RPMI7951 (cell line): ENCODE measurements around the gene PLCL2. TPM values are rescaled to one million over a fixed set of nuclear protein-coding genes. Genes with fewer than 3 reads are reported as not detected.

Experiments used
- DNase-seq: peaks from one replicate; pipeline ENCODE4 v3.0.0-alpha.2; 2012; ENCODE audit warnings: low read depth
- total RNA-seq: library from RNA; depleted of rRNA; stranded (reverse); fragments of >200 nt; shearing (Covaris generic); gene quantifications from 2 replicates; pipeline ENCODE4 v1.2.3, GENCODE V29; 2014

PLCL2 gene
- total RNA-seq, 1 experiment from 2014 or later: 0.12 TPM

DNA sequence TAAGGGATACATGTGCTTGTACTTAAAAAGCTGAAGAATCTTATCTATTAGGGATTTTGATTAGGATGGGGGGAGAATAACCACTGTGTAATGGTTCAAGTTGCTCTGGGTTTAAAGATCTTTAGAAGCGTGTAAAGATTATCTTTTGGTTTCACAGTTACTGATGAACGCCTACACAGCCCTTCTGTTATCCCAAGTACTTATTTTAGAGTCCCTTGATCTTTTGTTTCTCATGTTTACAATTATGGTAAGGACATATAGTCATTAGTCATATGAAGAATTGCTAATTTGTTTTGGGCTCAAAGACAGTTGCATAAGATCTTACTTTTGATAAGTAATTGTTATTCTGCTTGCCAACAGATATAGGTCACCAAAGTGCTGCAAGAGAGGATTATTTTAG, 160.1 kb downstream of the PLCL2 start:
- DNase-seq: no peak

DNA sequence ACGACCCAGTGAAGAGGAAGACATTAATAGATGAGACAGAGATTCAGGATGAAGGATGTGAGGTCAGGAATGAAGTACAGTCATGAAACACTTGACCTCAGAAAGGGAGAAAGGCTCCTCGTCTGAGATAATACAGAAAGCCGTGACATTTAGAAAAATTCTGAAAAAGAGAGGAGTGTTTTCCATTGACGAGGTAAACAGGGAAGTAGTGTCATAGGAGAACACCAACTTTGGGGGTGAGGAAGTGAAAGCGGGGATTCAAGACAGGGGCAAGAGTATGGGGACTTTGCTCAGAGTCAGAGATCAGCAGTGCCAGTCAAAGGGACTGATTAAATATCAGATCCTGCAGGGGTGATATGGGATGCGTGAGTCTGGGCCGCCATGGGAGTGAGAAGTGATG, 160.9 kb downstream of the PLCL2 start:
- DNase-seq: no peak

DNA sequence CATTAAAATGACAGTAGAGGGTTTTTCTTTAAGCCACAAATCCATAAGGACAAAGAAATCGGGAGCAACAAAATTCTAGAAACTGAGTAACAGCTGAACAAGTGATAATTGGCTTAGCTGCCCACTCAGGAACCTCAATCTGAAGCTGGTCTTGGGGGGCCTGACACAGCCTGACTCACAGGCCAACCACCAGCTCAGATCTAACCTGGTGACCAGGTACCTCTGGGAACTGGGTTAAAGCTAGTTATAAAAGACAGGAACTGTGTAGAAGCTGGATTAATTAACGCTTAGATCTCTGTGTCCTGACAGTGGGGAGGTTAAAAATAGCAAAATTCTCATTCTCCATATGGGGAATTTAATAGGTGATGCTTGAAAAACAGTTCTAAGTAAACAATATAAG, 161.9 kb downstream of the PLCL2 start:
- DNase-seq: no peak

DNA sequence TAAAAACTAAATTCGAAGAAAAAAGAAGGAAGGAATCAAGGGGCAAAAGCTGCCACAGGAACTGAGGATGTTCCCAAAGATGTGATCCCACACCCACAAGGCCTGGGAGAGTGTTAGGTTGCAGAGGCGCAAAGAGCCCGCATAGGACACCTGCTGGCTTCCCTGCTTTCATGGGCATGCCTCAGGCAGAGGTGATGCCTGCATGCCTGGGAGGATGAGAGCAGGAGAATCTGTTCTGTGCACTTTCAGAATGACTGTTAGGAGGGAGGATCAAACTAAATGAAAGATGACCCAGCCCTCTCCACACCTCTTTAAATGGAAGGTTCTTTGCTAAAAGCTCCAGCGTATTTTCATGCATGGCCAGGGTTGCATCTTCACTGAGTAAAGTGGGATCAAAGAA, 162.4 kb downstream of the PLCL2 start:
- DNase-seq: no peak

DNA sequence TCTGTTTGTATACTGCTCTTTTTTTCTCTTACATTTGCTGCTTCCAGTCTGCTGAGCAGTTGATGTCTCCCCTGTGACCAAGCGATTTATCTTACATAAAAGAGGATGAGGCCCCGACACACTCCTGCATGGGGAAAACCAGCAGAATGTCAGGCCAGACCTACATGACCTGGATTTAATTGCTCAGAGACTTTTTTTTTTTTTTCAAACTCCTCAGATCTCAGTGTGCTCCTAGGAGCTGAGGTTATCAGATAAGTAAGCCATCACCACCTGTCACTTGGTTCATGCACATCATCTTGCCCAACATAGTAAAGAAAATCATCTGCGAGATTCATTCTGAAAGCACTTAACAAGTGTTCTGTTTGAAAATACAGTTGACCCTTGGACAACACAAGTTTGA, 163.1 kb downstream of the PLCL2 start:
- no peak for DNase-seq

DNA sequence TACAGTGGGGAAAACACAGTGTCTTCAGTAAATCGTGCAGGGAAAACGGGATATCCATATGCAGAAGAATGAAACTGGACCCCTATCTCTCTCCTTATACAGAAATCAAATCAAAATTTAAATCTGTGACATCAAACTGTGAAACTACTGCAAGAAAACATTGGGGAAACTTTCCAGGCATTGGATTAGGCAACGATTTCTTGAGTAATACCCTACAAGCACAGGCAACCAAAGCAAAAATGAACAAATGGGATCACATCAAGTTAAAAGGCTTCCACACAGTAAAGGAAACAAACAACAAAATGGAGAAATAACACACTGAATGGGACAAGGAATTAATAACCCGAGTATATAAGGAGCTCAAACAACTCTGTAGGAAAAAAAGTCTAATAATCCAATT, 165.3 kb downstream of the PLCL2 start:
- DNase-seq: no peak

DNA sequence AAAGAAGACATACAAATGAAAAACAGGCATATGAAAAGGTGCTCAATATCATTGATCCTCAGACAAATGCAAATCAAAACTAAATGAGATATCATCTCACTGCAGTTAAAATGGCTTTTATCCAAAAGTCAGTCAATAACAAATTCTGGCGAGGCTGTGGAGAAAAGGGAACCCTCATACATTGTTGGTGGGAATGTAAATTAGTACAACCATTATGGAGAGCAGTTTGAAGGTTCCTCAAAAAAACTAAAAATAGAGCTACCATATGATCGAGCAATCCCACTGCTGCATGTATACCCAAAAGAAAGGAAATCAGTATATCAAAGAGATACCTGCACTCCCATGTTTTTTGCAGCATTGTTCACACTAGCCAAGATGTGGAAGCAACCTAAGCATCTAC, 165.8 kb downstream of the PLCL2 start:
- no peak for DNase-seq

DNA sequence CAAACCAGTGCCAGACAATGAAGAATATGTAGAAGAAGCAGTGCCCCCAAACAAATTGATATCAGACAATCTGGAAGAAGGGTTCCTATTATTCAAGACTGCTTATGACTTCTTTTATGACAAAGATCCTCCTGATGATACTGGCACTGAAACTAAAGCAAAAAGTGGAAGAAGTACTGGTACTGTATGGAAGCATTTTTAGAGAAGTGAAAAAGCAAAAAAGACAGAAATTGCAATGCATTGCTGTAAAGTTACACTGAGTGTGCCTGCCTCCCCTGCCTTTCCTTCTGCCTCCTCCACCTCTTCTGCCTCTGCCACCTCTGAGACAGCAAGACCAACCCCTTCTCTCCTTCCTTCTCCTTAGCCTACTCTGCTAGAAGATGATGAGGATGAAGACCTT, 167.6 kb downstream of the PLCL2 start:
- DNase-seq: no peak

DNA sequence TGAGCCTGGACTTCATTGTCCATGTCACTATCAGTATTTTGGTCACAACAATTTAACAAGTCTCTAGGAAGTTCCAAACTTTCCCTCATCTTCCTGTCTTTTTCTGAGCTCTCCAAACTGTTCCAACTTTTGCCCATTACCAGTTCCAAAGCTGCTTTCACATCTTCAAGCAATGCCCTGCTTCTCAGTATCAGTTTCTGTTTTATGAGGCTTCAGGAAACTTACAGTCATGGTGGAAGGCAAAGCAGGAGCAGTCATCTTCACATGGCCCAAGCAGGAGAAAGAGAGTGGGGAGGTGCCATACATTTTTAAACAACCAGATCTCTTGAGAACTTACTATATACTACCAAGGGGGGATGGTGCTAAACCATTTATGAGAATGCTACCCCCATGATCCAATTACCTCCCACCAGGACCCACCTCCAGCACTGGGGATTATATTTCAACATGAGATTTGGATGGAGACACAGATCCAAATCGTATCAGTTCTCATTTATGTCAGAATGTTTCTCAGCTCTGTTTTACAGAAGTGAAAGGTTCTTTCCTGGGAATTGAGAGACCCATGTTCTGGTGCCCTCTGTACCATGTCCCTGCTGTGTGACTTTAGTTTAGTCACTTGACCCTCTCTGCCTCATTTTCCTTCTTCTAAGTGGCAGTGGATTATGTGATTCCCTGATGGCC, 169.7 kb downstream of the PLCL2 start:
- no peak for DNase-seq

DNA sequence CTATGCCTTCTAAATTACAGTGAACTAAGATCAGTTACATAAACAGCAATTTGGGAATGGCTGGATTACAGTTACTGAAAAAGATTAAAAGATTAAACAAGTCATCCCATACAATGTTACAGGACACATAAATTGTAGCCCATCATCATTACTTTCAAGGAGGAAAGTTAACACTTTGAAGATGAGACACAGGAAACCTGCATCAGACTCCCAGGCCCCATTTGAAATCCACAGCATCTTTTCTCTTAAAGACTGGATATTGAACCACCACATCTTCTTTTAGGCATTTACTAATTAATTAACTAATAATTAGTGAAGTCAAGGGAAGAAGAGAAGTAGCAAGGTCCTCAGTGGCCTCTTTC, 170.2 kb downstream of the PLCL2 start:
- DNase-seq: no peak

DNA sequence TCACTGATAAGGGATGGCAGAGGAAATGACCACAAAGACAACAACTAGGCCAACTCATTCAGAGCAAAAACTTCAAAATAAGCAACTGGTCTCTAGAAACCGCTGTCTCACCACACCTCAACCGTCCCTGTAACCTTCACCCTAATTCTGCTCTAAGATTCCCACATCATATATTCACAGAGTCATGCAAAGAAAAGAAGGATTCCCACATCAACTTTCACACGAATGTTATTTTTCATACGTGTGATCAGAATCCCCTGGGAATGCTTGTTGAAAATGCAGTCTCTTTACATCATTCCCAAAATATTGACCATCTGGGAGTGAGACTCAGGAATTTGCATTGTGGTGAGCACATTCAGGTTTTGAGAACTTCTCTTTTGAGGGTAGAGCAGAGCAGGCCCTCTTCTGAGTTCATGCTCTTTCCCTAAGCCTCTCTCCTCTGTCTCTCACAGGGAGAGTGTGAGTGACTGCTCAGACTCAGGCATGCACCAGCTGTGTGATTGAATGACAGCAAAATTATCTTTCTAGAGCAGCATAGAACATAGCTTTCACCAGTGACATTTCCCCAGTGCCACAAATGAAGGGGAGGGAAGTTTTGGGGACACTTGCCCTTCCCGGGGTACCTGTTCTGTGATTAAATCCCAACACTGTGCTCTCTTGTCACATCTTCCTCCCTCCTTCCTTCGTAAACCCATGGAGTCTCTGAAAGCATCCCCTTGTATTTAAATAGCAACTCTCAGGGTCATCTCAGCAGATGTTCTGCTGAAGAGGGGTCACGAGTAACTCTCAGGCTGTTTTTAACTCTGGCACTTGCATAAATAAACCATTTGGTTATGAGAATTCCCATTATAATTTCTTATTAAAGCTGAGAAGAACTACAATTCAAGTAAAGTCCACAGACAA, 170.9 kb downstream of the PLCL2 start:
- DNase-seq: no peak

DNA sequence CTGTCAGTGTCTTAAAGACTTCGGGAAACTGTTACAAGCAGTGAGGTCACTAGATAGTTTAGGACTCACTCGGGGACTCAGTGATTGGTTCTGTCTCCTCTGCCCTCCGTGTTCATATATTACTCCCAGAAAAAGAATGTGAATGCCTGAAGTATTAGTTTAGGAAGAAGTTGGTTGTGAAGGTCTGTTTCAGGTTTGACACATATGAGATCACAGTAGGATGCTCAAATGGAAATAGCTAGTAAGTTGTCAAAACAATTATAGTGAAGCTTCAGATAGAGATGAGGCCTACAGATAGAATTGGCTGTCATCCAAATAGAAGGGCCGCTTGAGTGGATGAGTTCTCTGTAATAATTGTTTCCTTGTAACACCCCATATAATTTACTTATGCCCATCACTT, 172.6 kb downstream of the PLCL2 start:
- DNase-seq: no peak

DNA sequence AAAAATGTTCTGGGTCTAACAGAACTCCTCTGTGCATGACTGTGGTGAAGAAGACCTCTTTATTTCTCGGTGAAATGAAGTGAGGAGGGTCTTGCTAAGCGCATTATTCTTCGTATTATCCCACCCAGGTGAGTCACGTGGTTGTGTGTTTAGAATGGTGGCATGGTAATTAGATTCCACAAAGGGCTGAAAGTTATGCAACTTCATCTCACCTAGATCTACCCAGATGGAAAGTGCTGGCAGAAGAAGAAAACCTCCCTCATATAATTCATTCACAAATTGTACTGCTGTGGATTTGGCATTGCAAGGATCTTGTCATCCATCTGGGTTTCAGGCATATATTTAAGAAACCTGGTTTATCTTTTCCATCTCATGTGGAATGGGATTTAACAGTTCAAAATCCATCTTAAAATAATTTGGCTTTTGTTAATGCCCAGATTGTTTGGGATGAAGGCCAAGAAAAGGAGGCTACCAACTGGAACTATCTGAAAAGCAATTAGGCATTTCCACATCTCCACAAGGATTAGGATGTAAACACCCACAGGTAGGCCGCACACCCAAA, 175.3 kb downstream of the PLCL2 start:
- DNase-seq: no peak

DNA sequence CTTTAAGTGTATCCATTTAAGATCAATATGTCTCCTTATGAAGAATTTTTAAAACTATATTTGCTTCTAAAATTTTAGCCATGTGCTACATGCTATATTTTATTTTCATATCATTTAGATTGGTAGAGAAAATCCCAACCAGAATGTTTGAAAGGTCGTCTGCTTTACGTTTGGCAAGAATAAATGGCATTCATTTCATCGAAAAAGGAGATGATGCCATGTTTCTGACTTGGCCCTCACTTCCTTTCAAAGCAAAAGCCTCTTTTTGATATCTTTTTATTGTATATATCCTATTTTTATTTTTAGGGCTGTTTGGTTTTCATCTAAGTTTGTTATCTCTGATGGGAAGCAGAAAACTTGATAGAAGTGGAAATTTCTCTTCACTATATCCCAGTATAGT, 176.2 kb downstream of the PLCL2 start:
- no peak for DNase-seq

DNA sequence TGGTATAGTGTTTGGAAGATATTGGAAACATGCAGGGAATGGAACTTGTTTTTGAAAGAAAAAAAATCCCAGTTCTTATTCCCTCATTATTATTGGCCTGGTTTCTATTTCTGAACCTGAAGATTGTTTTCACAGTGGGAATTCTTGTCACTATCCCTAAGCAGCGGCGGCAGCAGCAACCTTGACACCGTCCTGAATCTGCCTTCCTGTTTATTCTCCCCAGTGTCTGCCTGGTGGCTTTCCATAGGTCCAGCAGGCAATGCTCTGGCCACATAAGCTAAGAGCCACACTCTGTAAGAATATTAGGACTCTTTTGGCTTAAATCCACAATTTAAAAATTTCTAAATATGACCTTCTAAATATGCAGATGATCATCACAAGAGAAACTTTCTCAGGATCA, 178.0 kb downstream of the PLCL2 start:
- no peak for DNase-seq

DNA sequence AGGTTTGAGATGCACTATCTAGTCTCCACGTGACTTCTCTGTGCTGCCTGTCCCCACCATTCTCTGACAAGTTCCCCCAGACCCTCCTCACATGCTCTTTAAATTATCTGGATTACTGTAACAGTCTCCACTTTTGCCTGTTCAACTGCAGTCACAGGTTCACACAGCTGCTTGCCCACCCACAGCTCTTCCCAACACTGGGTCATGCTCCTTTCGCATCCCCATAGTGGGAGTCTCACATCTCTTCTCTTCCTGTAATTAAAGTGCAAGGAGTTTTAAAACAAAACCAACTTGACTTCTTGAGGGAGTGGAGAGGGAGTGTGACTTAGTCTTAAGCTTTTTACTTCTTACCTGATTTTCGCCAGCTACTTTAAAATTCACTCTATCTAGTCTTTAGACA, 178.8 kb downstream of the PLCL2 start:
- no peak for DNase-seq

DNA sequence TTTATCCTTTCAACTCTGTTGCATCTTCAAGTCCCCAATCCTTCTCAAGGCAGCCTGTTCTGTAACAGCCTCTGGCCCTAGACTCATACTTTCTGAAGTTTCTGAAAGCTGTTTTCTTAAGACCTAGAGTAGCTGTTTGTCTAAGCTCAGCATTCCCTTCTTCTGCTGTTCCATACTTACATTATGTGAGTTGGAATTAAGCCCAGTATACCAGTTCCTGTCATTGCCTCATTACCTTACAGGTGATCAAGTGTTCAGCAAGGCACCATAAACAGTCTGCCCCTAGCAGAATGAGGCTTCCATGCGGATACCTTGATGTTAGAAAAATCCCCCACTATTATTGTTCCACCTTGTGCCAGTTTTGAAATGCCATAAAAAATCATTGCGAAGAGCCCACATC, 180.6 kb downstream of the PLCL2 start:
- DNase-seq: no peak

DNA sequence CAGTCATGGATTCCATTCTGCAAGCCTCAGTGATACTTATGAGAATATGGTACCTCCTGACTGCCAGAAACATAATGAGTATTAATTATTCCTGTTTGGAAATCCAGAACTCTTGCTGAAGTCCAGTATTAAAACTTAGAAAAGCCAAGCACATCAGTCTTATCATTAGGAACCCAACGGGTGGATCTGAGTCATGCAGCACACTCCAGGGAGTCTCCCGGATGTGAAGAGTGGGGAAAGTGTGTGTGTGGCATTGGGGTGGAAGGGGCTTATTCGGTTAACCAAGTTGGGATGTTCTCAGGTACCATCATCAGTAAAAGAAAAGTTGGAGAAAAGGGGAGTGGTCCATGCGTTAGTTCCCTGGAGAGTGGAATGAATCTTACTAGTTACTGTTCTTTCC, 181.1 kb downstream of the PLCL2 start:
- no peak for DNase-seq

DNA sequence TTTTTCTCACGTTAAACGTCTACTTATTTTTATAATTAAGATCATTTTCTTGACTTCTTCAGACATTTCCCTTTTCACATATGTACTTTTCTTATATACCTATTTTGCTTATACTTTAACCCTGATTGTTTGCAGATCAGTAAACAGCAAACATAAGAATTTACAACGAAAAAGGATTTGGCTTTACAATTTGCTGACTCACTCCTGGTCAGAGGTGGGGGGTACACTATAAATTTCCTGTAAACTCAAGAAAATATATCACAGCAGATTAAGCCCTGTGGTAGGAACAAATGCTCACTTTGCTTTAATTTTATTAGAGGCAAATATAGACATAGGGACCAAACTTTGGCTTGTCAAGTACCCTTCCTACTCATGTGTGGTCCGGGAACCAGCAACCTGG, 185.0 kb downstream of the PLCL2 start:
- no peak for DNase-seq

DNA sequence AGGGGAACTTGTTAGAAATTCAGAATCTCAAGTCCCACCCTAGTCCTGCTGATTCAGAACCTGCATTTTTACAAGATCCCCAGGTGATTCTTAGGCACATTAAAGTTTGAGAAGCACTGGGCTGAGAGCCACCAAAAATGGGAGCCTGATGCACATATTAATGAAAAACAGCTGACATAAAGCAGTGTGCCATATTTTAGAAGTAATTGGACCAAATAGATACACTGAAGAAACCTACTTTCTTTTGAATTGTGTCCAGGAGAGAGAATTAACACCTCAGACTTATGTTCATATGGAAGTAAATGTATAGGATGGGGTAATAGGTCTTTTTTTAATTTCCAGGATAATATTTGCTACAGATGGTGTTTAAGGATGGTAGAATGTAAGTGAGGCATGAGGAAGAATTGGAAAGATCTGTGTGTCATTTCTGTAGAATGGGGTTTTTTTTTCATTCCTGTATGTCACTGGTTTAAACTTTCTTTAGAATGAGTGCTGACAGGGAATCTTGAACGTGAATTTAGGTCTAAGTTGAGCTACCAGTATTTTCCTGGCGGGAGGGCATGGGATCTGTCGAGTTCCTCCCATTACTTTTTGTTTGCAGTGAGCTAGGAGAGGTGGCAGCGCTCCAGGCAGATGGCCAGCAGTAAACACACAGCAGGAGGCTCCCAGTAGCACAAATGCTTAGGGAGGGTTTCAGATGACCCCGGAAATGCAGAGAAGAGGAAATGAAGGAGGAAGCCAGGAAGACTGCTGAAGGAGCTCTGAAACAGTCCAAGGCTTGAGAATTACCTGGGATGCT, 185.6 kb downstream of the PLCL2 start:
- DNase-seq: peak; percentile 54

DNA sequence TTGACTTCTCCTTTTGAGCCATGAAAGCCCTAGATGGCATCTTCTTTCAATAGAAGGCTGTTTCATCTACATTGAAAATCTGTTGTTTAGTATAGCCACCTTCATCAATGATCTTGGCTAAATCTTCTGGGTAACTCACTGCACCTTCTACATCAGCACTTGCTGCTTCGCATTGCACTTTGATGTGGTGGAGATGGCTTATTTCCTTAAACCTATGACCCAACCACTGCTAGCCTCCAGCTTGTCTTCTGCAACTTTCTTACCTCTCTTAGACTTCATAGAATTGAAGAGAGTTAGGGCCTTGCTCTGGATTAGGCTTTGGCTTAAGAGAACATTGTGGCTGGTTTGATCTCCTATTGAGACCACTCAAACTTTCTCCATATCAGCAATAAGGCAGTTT, 189.8 kb downstream of the PLCL2 start:
- no peak for DNase-seq

DNA sequence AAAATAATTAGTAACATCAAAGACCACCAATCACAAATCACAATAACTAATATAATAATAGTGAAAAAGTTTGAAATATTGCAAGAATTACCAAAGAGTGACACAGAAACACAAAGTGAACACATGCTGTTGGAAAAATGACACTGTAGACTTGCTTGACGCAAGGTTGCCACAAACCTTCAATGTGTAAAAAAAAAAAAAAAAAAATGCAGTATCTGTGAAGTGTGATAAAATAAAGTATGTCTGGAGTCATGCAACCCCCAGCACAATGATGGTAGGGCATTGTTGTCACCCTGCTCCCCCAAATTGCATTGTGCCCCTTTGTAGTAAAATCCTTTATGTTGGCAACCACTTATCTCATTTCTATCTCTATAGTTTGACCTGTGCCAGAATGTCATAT, 190.6 kb downstream of the PLCL2 start:
- no peak for DNase-seq
